Body of pancreas (tissue), 4 donors: ENCODE data around the gene PAM. TPM values are rescaled to one million over a fixed set of nuclear protein-coding genes. Genes with fewer than 3 reads are reported as not detected.
"Not testable (repeated sequence)": the region's sequence is repeated elsewhere in the genome, so short reads cannot be mapped to it uniquely, and the experiment has no call there.

Experiments used
- ATAC-seq: fragments of 150-250 bp; one replicate; pipeline ENCODE4 v1.9.1; 2016
- DNase-seq, 4 donors: peaks; one replicate each; pipeline ENCODE4 v3.0.0-alpha.2; 2019
- H3K27ac ChIP-seq, 4 donors: fragments of 200-600 bp; sonication (generic); 1 replicate in 3 of 4; 2 replicates in 1 of 4; pipeline versions ENCODE4 v1.5.1 to v1.6.1; 2016 to 2019; ENCODE audit warnings: mild to moderate bottlenecking in 1 of 4, mixed read lengths in 1 of 4, moderate library complexity in 1 of 4
- H3K27me3 ChIP-seq, 2 donors: fragments of 200-600 bp; sonication (generic); one replicate each; pipeline ENCODE4 v1.6.0; 2016; ENCODE audit warnings: mild to moderate bottlenecking in 1 of 2
- H3K36me3 ChIP-seq, 2 donors: fragments of 200-600 bp; sonication (generic); replicated peaks in 1 of 2; 2 replicates each; pipeline ENCODE4 v1.5.1; 2016; ENCODE audit warnings: low read depth in 2 of 2; ENCODE audit not compliant: insufficient read depth in 1 of 2
- H3K4me1 ChIP-seq: fragments of 200-600 bp; sonication (generic); one replicate; pipeline ENCODE4 v1.6.0; 2016
- H3K4me3 ChIP-seq, 2 donors: fragments of 200-600 bp; sonication (generic); 1 replicate in 1 of 2; 2 replicates in 1 of 2; pipeline ENCODE4 v1.5.1; 2016 to 2019
- H3K9me3 ChIP-seq, 3 donors: fragments of 200-600 bp; sonication (generic); 1 replicate in 2 of 3; 2 replicates in 1 of 3; pipeline ENCODE4 v1.5.1; 2016
- POLR2A ChIP-seq, 3 donors: fragments of 450-650 bp; IDR thresholded peaks; one replicate each; pipeline ENCODE4 v1.6.1; 2016; ENCODE audit warnings: antibody characterized with exemption in 3 of 3, mild to moderate bottlenecking in 2 of 3
- WGBS, 2 donors: methylation state at CpG; one replicate each; pipeline ENCODE4 v1.1.5; 2017; 5-methylcytosine and 5-hydroxymethylcytosine counted together
- intact Hi-C: fragments of 100-400 bp; cut with DNase I; formaldehyde crosslinking; loops from one replicate; pipeline ENCODE4 v1.15.1; 2023
- total RNA-seq, 2 donors: library from RNA; depleted of rRNA; stranded (reverse); fragments of >200 nt; gene quantifications; one replicate each; pipeline ENCODE4 v1.1.0, GENCODE V29; 2016
- TF ChIP-seq, protein P1 (sequence below), 7 experiments: fragments of 450-650 bp in 4 of 7; fragments of 200-600 bp in 3 of 7; sonication (generic) in 3 of 7; IDR thresholded peaks; one replicate each; pipeline ENCODE4 v1.5.1; 2016 to 2019; ENCODE audit warnings: antibody characterized with exemption in 7 of 7

Gene PAM
- total RNA-seq, 2 donors from 2014 or later = 75.2 to 111 TPM

DNA sequence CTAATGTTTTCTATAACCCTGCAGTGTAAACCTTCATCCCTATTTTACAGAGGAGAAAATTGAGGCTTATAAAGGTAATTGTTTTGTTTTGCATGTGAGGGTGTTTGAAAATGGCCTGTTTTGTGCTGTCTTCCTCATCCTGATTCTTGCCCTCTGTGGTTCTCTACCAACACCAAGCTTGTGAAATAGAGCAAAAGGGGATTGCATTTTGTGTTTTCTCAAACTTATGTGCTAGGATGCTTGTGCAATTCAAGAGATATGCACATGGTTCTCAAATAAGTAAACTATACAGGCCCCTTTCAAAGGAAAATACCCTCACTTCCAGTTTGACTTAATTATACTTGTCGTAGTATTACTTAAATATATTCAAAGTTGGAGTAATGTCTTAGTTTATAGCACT lies 17.2 kb downstream of the PAM start:
- intact Hi-C loops = no loop called here
- H3K27me3 ChIP-seq = no peaks in the 10 kb centered on the region
- no peak overlapping the region for H3K4me3 ChIP-seq
- WGBS, 2 donors = 92 to 100% methylated on average over 1 of the region's 1 CpG
- no peak for ATAC-seq
- DNase-seq = no peak
- H3K9me3 ChIP-seq = no peaks in the 10 kb centered on the region
- H3K36me3 ChIP-seq = no peaks in the 10 kb centered on the region
- peaks cover 23% of the 10 kb centered on the region for H3K4me1 ChIP-seq
- TF ChIP-seq, protein P1, sequence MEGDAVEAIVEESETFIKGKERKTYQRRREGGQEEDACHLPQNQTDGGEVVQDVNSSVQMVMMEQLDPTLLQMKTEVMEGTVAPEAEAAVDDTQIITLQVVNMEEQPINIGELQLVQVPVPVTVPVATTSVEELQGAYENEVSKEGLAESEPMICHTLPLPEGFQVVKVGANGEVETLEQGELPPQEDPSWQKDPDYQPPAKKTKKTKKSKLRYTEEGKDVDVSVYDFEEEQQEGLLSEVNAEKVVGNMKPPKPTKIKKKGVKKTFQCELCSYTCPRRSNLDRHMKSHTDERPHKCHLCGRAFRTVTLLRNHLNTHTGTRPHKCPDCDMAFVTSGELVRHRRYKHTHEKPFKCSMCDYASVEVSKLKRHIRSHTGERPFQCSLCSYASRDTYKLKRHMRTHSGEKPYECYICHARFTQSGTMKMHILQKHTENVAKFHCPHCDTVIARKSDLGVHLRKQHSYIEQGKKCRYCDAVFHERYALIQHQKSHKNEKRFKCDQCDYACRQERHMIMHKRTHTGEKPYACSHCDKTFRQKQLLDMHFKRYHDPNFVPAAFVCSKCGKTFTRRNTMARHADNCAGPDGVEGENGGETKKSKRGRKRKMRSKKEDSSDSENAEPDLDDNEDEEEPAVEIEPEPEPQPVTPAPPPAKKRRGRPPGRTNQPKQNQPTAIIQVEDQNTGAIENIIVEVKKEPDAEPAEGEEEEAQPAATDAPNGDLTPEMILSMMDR (IDR thresholded peaks at IDR 0.05) = no peak
- TF ChIP-seq POLR2A (IDR thresholded peaks at IDR 0.05) = no peak
- H3K27ac ChIP-seq = no peak overlapping the region

DNA sequence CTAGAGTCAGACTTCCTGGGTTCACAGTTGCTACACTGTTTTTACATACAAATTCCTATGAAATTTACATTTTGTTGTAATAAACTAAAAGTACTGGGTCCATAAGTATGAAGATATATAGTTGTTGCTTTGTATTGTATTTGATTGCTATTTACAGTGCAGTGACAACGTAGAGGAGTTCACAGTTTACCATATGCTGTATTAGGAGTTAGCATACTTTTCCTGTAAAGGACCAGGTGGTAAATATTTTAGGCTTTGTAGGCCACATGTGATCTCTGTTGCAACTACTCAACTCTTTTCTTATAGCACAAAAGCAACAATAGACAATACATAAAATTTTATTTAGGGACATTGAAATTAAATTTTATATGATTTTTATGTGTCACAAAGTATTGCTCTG lies 18.0 kb downstream of the PAM start:
- intact Hi-C loops = no loop called here
- Histone ChIP-seq H3K9me3 (no peaks in the 10 kb centered on the region), H3K27ac (no peak overlapping the region), H3K27me3 (no peaks in the 10 kb centered on the region), H3K4me1 (peaks cover 23% of the 10 kb centered on the region), H3K4me3 (no peak overlapping the region), H3K36me3 (no peaks in the 10 kb centered on the region)
- no peak for ATAC-seq
- DNase-seq = no peak
- TF ChIP-seq, protein P1 (IDR thresholded peaks at IDR 0.05) = no peak
- no peak for TF ChIP-seq POLR2A (IDR thresholded peaks at IDR 0.05)
- 82 to 90% methylated on average over 1 of the region's 1 CpG for WGBS, 2 donors

DNA sequence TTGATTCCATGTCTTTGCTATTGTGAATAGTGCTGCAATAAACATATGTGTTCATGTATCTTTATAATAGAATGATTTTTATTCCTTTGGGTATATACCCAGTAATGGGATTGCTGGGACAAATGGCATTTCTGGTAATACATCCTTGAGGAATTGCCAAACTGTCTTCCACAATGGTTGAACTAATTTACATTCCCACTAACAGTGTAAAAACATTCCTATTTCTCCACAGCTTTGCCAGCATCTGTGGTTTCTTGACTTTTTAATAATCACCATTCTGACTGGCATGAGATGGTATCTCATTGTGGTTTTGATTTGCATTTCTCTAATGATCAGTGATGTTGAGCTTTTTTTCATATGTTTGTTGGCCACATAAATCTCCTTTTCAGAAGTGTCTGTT lies 20.7 kb downstream of the PAM start:
- ATAC-seq, H3K36me3 ChIP-seq, intact Hi-C loops, H3K9me3 ChIP-seq, H3K4me3 ChIP-seq, H3K27ac ChIP-seq, H3K27me3 ChIP-seq, DNase-seq: not testable (repeated sequence)
- H3K4me1 ChIP-seq = peaks cover 21% of the 10 kb centered on the region

DNA sequence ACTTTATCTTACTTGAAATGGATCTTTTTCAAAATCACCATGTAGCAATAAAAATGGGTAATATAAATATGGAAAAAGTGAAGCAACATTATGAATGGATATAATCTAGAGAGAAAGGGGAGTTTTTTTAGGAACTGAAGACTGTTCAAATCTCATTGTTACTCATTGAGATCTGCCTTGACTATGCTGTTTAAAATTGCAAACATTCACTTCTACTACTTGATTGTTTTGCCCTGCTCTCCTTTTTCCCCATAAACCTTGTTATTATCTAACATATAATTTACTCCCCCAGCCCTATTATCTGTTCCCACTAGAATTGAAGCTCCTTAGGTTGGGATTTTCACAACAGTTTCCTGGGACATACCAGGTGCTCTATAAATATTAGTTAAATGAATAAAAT lies 22.0 kb downstream of the PAM start:
- intact Hi-C loops = no loop called here
- H3K4me1 ChIP-seq = peaks cover 17% of the 10 kb centered on the region
- H3K27ac ChIP-seq = no peak overlapping the region
- DNase-seq = no peak
- H3K4me3 ChIP-seq = no peak overlapping the region
- no peaks in the 10 kb centered on the region for H3K9me3 ChIP-seq
- no peak for TF ChIP-seq POLR2A (IDR thresholded peaks at IDR 0.05)
- TF ChIP-seq, protein P1 (IDR thresholded peaks at IDR 0.05) = no peak
- ATAC-seq = no peak
- no peaks in the 10 kb centered on the region for H3K36me3 ChIP-seq
- H3K27me3 ChIP-seq = no peaks in the 10 kb centered on the region

DNA sequence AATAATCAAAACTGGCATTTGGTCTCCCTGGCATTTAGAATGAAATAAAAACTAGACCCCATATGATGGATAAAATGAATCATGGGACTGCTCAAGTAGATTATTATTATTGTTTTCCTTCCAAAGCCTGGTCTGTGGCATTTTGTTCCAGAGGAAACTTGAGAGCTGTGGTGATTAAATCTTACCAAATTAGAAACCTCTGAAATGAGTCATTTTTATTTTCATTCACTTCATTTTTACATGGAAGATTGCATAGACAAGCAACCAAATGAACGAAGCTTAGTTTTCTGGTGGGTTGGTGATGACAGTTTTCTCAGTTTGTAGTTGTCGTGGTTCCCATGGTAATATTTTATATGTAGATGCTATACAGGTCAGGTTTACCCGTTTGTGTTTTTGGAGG lies 23.4 kb downstream of the PAM start:
- H3K4me3 ChIP-seq = no peak overlapping the region
- no peaks in the 10 kb centered on the region for H3K9me3 ChIP-seq
- no peaks in the 10 kb centered on the region for H3K27me3 ChIP-seq
- DNase-seq (no peak), ATAC-seq (no peak)
- no peaks in the 10 kb centered on the region for H3K36me3 ChIP-seq
- WGBS, 2 donors = 69 to 71% methylated on average over 3 of the region's 3 CpGs
- TF ChIP-seq, protein P1 (IDR thresholded peaks at IDR 0.05) = no peak
- TF ChIP-seq POLR2A (IDR thresholded peaks at IDR 0.05) = no peak
- intact Hi-C loops = no loop called here
- no peak overlapping the region for H3K27ac ChIP-seq
- H3K4me1 ChIP-seq = peaks cover 21% of the 10 kb centered on the region
